Measurements from ENCODE around the gene AFF2. TPM values are rescaled to one million over a fixed set of nuclear protein-coding genes. Genes with fewer than 3 reads are reported as not detected.

AFF2 gene
- total RNA-seq, 2 experiments from 2014 or later: 1.7 to 2.0 TPM

DNA sequence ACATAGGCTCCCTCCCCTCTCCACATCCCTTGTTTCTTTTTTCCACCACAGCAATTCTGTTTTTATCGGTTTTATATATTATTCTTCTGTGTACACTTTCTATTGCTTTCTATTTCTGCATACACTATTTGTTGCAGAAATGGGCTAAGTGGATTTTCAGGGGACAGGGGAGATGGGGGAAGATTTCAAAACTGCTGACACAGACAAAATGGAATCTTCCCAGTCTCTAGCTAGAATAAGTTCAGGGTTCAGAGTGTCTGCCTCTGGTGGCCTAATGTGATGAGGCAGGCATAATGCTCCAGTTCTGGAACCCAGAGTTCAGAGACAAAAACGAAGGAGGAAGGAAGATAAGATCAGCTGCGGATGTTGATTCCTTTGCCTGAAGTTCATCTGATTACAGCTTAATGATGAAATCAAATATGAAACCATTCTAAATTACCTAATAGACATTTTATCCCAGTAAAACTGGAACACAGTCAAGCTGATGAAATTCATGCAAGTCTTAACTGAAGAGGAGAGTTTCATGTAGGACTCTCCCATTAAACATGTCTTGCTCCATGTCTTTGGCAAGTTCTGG lies 447.1 kb downstream of the AFF2 start:
- CTCF ChIA-PET: no interaction called here
- no peaks in the 10 kb centered on the region for H3K36me3 Mint-ChIP-seq (ENCODE audit: low read depth)
- no peak overlapping the region for H3K27ac Mint-ChIP-seq

DNA sequence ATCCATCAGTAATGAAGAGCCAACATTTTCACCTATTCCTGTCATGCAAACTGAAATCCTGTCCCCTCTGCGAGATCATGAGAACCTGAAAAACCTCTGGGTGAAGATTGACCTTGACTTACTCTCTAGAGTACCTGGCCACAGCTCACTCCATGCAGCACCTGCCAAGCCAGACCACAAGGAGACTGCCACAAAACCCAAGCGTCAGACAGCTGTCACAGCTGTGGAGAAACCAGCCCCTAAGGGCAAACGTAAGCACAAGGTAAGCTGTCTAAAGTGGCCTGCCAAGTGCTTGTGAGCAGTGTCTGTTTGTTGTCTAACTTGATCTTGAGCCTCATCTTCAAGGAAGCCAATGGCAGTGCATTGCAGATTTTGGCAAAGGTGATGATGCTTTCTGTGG lies 455.9 kb downstream of the AFF2 start:
- Mint-ChIP-seq H3K36me3 (ENCODE audit: low read depth) (no peaks in the 10 kb centered on the region), H3K4me1 (ENCODE audit: low read depth) (no peaks in the 10 kb centered on the region), H3K4me3 (no peak overlapping the region), H3K27me3 (ENCODE audit: low read depth) (no peaks in the 10 kb centered on the region), H3K9me3 (no peaks in the 10 kb centered on the region), H3K27ac (no peak overlapping the region)
- no peak for DNase-seq
- intact Hi-C loops (cut with micrococcal nuclease): no loop called here
- CTCF ChIA-PET: no interaction called here

More for the DNA sequence above, 447.1 kb downstream of the AFF2 start:
- no peaks in the 10 kb centered on the region for H3K4me1 Mint-ChIP-seq (ENCODE audit: low read depth)
- H3K4me3 Mint-ChIP-seq: no peak overlapping the region
- DNase-seq: no peak
- intact Hi-C loops (cut with micrococcal nuclease): no loop called here
- no peaks in the 10 kb centered on the region for H3K27me3 Mint-ChIP-seq (ENCODE audit: low read depth)
- H3K9me3 Mint-ChIP-seq: no peaks in the 10 kb centered on the region

DNA sequence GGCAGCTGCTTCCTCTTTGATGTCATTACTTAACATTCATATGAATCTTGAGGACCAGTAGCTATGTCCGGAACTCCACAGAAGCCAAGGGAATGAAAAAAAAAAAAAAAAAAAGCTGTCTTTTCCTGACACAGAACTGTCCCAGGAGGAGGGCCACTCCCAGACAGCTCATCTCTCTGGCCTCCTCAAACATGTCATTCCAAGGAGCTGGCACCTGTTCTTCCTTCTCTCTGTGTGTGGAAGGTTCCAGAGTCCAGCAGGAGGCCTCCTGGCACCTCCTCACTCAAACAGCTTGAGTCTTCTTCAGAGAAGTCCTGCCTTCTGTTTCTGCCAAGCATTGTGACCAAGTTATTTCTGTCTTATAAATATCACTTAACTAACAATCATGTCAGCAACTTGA lies 458.5 kb downstream of the AFF2 start:
- DNase-seq: no peak
- Mint-ChIP-seq H3K27ac (no peak overlapping the region), H3K9me3 (no peaks in the 10 kb centered on the region), H3K4me1 (ENCODE audit: low read depth) (no peaks in the 10 kb centered on the region), H3K4me3 (no peak overlapping the region), H3K36me3 (ENCODE audit: low read depth) (no peaks in the 10 kb centered on the region), H3K27me3 (ENCODE audit: low read depth) (no peaks in the 10 kb centered on the region)
- intact Hi-C loops (cut with micrococcal nuclease): no loop called here
- CTCF ChIA-PET: no interaction called here

DNA sequence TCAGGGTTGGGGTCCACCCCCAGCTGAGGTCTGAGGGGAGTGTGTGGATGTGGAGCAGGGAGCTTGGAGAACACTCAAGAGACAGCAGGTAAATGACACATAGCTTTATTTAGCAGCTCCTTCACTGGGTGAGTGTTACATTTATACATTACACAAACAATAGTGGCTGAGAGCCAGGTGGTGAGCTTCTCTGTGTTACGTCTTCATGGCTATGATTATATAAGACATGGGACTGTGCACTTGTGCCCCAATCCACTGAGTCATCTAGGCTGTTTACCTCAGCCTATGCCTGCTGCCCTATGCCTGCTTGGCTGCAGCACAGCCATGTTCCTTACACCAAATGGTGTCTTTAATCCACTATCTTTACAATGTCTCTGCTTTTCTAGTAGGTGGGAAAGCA lies 459.6 kb downstream of the AFF2 start:
- Mint-ChIP-seq H3K36me3 (ENCODE audit: low read depth) (no peaks in the 10 kb centered on the region), H3K27ac (no peak overlapping the region), H3K9me3 (no peaks in the 10 kb centered on the region), H3K4me3 (no peak overlapping the region), H3K27me3 (ENCODE audit: low read depth) (no peaks in the 10 kb centered on the region), H3K4me1 (ENCODE audit: low read depth) (no peaks in the 10 kb centered on the region)
- DNase-seq: no peak
- CTCF ChIA-PET: no interaction called here
- intact Hi-C loops (cut with micrococcal nuclease): no loop called here

DNA sequence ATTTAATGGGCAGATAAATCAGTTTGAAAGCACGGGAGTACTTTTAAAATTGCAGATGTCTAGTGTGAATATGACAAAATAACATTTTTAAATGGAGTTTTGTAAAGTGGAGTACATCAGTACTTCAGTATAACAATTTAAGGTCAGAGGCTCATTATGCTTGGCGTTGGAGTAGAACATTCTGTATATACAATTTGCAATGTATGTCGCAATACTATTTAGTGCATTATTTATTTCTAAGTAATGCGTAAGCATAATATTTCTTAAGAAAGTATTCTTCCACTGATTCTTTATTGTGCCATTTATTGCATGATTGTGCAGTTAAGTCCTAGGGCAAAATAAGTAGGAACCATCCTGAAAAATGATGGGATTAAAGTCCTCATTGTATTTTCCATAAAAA lies 461.6 kb downstream of the AFF2 start:
- Mint-ChIP-seq H3K4me1 (ENCODE audit: low read depth) (no peaks in the 10 kb centered on the region), H3K36me3 (ENCODE audit: low read depth) (no peaks in the 10 kb centered on the region), H3K27me3 (ENCODE audit: low read depth) (no peaks in the 10 kb centered on the region), H3K4me3 (no peak overlapping the region), H3K9me3 (no peaks in the 10 kb centered on the region), H3K27ac (no peak overlapping the region)
- no peak for DNase-seq
- CTCF ChIA-PET: no interaction called here
- intact Hi-C loops (cut with micrococcal nuclease): no loop called here

DNA sequence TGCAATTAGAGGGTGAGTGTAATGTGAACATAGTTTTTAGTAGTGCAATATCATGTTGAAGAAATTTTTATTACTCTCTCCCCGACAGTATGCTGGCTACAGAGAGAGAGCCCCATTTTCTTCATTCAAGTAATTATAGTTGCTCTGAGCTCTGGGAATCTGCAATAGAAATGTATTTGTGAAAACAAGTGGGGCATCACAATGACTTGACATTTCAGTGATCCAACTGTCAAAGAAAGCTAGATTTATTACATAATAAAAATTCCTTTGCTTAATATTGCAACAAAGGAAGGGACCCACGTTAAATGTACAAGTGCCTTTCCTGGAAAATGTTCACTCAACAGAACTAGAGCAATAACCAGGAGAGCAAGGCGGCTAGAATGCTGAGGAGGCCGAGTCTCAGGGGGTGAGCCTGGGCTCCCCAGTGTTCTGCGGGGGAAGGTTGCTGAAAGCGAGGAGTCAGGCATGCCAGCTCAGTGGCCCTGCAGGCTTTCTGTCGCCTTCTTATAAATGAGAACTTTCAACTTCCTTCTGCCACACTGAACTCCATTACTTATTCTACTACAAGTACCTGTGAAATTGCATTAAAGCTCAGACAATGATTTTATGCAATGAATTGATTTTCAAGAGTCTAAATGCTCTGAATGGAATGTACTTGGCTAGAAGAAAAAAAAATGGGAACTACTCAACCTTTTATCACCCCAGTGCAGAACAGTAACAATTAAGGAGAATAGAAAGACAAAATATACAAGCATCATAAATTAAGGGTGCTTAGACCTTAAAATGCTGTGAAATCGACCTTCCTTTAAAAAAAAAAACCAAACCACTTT lies 476.4 kb downstream of the AFF2 start:
- Mint-ChIP-seq H3K27me3 (ENCODE audit: low read depth) (no peaks in the 10 kb centered on the region), H3K27ac (no peak overlapping the region), H3K4me1 (ENCODE audit: low read depth) (no peaks in the 10 kb centered on the region), H3K36me3 (ENCODE audit: low read depth) (no peaks in the 10 kb centered on the region), H3K4me3 (no peak overlapping the region), H3K9me3 (no peaks in the 10 kb centered on the region)
- no peak for DNase-seq
- CTCF ChIA-PET: interaction anchor here (0.8 kb wide), 1 partner anchor 25 kb away, joined by 3 read pairs; no protein-coding TSS in a partner anchor
- intact Hi-C loops (cut with micrococcal nuclease): no loop called here

DNA sequence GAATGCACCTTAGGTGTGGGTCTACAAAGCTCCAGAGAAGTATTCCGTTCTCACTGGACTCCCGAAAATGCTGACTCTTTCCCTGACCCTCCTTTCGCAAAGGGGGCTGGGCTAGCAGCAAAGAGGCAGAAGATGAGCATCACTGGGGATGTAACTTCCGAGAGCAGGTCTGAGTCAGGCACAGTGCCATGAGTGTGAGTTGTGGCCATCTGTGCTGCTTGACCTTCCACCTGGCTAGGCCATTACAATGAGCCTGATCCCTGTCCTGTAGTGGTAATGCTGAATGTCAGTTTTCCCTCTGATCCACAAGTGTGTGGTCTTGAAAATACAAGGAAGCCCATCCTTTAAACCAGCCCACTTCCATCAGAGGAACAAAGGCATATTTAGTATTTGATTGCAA lies 479.4 kb downstream of the AFF2 start:
- H3K9me3 Mint-ChIP-seq: no peaks in the 10 kb centered on the region
- H3K27ac Mint-ChIP-seq: no peak overlapping the region
- no peak for DNase-seq
- no peak overlapping the region for H3K4me3 Mint-ChIP-seq
- H3K4me1 Mint-ChIP-seq (ENCODE audit: low read depth): peaks cover 6% of the 10 kb centered on the region
- no peaks in the 10 kb centered on the region for H3K27me3 Mint-ChIP-seq (ENCODE audit: low read depth)
- CTCF ChIA-PET: no interaction called here
- intact Hi-C loops (cut with micrococcal nuclease): no loop called here
- H3K36me3 Mint-ChIP-seq (ENCODE audit: low read depth): no peaks in the 10 kb centered on the region

DNA sequence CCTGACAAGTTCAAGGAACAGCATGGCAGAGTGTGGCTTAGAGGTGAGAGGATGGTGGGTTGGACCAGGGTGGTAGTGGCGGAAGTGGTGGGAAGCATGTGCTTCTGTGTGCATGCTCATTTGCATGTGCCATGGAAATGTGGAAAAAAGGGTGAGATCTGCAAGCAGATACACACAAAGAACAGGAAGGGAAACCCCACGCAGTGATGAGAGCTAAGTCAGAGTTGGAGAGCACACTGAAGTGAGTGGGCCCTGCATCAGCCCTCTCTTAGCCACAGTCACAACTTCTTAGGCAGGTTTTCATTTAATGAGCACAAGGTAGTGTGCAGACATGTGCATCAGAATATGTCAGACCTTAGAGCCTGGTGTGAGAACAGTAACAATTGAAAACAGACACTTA lies 483.8 kb downstream of the AFF2 start:
- Mint-ChIP-seq H3K4me1 (ENCODE audit: low read depth) (peaks cover 8% of the 10 kb centered on the region), H3K27ac (no peak overlapping the region), H3K9me3 (no peaks in the 10 kb centered on the region), H3K36me3 (ENCODE audit: low read depth) (no peaks in the 10 kb centered on the region), H3K4me3 (no peak overlapping the region), H3K27me3 (ENCODE audit: low read depth) (no peaks in the 10 kb centered on the region)
- DNase-seq: no peak
- intact Hi-C loops (cut with micrococcal nuclease): no loop called here
- CTCF ChIA-PET: no interaction called here

DNA sequence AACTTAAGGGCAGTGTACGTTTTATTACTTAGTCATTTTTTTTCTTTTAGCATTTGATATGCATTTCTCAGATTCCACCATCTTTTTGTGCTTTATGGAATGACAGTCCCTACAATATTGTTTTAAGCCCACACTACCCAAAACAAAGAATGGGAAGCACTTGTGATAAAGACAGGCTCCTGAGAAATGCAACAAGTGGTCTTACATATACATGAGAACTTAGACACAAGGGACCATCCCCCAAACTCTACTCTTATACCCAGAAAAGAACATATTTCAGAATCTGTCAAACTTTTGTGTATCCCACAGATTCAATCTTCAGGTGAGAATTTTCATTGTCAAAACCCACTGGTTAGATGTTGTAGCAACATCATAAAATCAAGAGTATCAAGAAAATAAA lies 491.1 kb downstream of the AFF2 start:
- Mint-ChIP-seq H3K9me3 (no peaks in the 10 kb centered on the region), H3K4me3 (no peak overlapping the region), H3K27me3 (ENCODE audit: low read depth) (no peaks in the 10 kb centered on the region), H3K27ac (no peak overlapping the region), H3K4me1 (ENCODE audit: low read depth) (no peaks in the 10 kb centered on the region), H3K36me3 (ENCODE audit: low read depth) (peaks cover 2% of the 10 kb centered on the region)
- no peak for DNase-seq
- CTCF ChIA-PET: no interaction called here
- intact Hi-C loops (cut with micrococcal nuclease): no loop called here

DNA sequence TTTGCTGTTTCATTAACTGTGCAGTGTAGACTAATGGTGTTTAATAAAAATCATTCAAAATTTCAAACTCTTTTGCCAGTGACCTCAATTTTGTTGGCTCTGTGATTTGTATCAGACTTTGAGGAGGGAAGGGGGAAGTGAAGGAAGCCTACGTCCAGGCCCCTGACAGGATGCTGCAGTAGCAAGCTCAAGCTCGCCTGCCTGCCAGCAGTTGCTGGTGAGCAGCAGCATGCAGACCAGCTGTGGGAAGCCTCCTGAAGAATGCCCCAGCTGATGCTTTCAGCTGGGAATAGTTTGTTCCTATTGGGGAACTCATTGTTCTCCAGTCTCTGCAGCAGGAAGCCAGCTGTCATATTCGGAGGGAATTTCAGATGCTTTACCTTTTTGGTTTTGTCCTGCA lies 495.2 kb downstream of the AFF2 start:
- no peak overlapping the region for H3K27ac Mint-ChIP-seq

DNA sequence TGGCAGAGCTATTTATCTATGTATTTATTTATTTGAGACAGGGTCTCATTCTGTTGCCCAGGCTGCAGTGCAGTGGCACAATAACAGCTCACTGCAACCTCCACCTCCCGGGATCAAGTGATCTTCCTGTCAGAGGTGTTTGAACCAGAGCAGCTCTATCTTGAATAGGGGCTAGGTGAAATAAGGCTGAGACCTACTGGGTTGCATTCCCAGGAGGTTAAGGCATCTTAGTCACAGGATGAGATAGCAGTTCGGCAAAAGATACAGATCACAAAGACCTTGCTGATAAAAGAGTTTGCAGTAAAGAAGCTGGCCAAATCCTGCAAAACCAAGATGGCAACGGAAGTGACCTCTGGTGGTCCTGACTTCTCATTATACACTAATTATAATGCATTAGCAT lies 501.9 kb downstream of the AFF2 start:
- Mint-ChIP-seq H3K36me3 (ENCODE audit: low read depth) (no peaks in the 10 kb centered on the region), H3K27ac (no peak overlapping the region), H3K4me3 (no peak overlapping the region), H3K27me3 (ENCODE audit: low read depth) (no peaks in the 10 kb centered on the region), H3K4me1 (ENCODE audit: low read depth) (no peaks in the 10 kb centered on the region), H3K9me3 (no peaks in the 10 kb centered on the region)
- intact Hi-C loops (cut with micrococcal nuclease): no loop called here
- CTCF ChIA-PET: no interaction called here
- no peak for DNase-seq

More for the DNA sequence above, 495.2 kb downstream of the AFF2 start:
- H3K4me1 Mint-ChIP-seq (ENCODE audit: low read depth): no peaks in the 10 kb centered on the region
- no peaks in the 10 kb centered on the region for H3K9me3 Mint-ChIP-seq
- no peak for DNase-seq
- no peak overlapping the region for H3K4me3 Mint-ChIP-seq
- H3K27me3 Mint-ChIP-seq (ENCODE audit: low read depth): no peaks in the 10 kb centered on the region
- CTCF ChIA-PET: no interaction called here
- intact Hi-C loops (cut with micrococcal nuclease): no loop called here
- peaks cover 2% of the 10 kb centered on the region for H3K36me3 Mint-ChIP-seq (ENCODE audit: low read depth)

DNA sequence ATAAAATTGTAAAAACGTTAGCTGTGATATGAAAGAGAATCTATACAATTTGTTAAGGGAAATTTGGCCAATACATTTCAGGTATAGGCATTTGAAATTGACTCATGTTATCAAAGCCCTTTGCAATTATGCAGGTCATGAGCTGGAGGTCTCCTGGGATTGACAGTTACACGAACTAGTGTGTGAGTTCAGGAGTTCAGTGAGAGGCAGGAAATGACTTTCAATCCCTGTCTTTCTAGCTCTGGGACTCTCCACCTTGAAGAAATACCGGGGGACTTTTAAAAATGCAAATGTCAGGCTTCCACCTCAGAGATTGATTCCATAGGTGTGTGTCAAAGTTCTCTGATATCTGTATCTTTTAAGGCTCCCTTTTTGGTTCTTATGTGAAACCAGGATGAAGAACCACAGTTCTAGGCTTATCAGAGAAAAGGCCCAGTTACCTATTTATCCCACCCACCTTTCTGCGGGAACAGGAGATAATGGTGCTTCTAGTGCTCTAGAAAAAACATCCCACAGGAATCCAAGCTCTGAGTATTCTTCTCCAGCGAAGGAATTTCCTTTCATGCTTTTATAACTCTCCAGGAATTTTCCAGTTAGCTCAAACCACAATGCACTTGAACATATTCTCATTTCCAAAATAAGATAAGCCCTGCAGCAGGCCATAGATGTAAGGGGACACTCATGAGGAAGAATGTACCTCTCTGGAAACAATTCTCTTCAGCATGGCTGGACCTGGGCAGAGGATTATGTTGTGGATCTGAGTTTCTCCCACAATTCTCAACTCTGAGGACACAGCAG lies 503.6 kb downstream of the AFF2 start:
- Mint-ChIP-seq H3K36me3 (ENCODE audit: low read depth) (no peaks in the 10 kb centered on the region), H3K9me3 (no peaks in the 10 kb centered on the region), H3K27me3 (ENCODE audit: low read depth) (no peaks in the 10 kb centered on the region), H3K4me1 (ENCODE audit: low read depth) (no peaks in the 10 kb centered on the region), H3K4me3 (no peak overlapping the region), H3K27ac (no peak overlapping the region)
- intact Hi-C loops (cut with micrococcal nuclease): no loop called here
- no peak for DNase-seq
- CTCF ChIA-PET: interaction anchor here (1.0 kb wide), 1 partner anchor 467 kb away, joined by 3 read pairs; no protein-coding TSS in a partner anchor

DNA sequence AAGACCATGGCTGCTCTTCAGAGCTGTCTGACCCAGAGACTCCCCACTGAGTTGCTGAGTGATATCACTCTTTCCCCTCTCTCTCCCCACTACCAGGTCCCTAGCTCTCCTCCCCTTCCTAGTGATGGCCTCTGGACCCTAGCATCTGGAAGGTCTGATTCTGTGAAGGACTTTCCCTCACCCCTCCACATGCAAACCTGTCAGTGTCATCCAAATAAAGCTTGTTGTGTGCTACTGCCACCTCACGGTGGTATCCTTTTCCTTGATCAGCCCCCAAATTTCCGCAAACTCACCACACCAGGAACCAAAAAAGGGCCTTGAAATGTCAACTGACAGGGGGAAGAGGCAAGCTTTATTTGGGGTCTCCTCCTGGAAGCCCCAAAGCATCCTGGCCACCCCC lies 504.5 kb downstream of the AFF2 start:
- no peaks in the 10 kb centered on the region for H3K9me3 Mint-ChIP-seq
- CTCF ChIA-PET: no interaction called here

More for the DNA sequence above, 504.5 kb downstream of the AFF2 start:
- Mint-ChIP-seq H3K4me3 (no peak overlapping the region), H3K27me3 (ENCODE audit: low read depth) (no peaks in the 10 kb centered on the region), H3K27ac (no peak overlapping the region), H3K4me1 (ENCODE audit: low read depth) (no peaks in the 10 kb centered on the region), H3K36me3 (ENCODE audit: low read depth) (no peaks in the 10 kb centered on the region)
- intact Hi-C loops (cut with micrococcal nuclease): no loop called here
- no peak for DNase-seq

Data from activated naive CD4-positive, alpha-beta T cell treated with anti-CD3 and anti-CD28 coated beads for 36 hours (primary cell).